ENCODE measurements around the gene MSTN.

- no peak for TF ChIP-seq CTCF (IDR thresholded peaks at IDR 0.05)
- no peak for TF ChIP-seq POLR2A (IDR thresholded peaks at IDR 0.05)
Measured at GRCh38 chr2:190062053-190062452, 476 bp downstream of the MSTN start.

All from adrenal gland (tissue), 5 donors.